BLaER1 treated with 17β-estradiol and CSF1 and Interleukin-3, amounts not matched to agents 10 nM and 100 nM (cell line): ENCODE measurements around the gene ANKRD13C.

ENCODE experiments used
- H3K27ac ChIP-seq, 11 experiments: shearing (Covaris generic); formaldehyde crosslinking; 2 replicates each; pipeline ENCODE4 v1.8.1; 2022
- H3K27me3 ChIP-seq, 11 experiments: shearing (Covaris generic); formaldehyde crosslinking; 2 replicates each; pipeline ENCODE4 v1.8.1; 2022
- H3K36me3 ChIP-seq, 11 experiments: shearing (Covaris generic); formaldehyde crosslinking; 2 replicates each; pipeline ENCODE4 v1.8.1; 2022
- H3K4me1 ChIP-seq, 10 experiments: shearing (Covaris generic); formaldehyde crosslinking; 2 replicates each; pipeline ENCODE4 v1.8.1; 2022
- H3K4me2 ChIP-seq, 11 experiments: shearing (Covaris generic); formaldehyde crosslinking; 2 replicates each; pipeline ENCODE4 v1.8.1; 2022
- H3K4me3 ChIP-seq, 10 experiments: shearing (Covaris generic); formaldehyde crosslinking; 2 replicates each; pipeline ENCODE4 v1.8.1; 2022
- H3K9ac ChIP-seq, 11 experiments: shearing (Covaris generic); formaldehyde crosslinking; 2 replicates each; pipeline ENCODE4 v1.8.1; 2022
- H3K9me3 ChIP-seq, 11 experiments: shearing (Covaris generic); formaldehyde crosslinking; replicated peaks in 1 of 11; 2 replicates each; pipeline ENCODE4 v1.8.1; 2022
- H4K20me1 ChIP-seq, 11 experiments: shearing (Covaris generic); formaldehyde crosslinking; 2 replicates each; pipeline ENCODE4 v1.8.1; 2022
- Cebpa-rat ChIP-seq, 11 experiments: shearing (Covaris generic); IDR thresholded peaks; 2 replicates each; pipeline ENCODE4 v1.8.1; 2022

The ANKRD13C gene

DNA sequence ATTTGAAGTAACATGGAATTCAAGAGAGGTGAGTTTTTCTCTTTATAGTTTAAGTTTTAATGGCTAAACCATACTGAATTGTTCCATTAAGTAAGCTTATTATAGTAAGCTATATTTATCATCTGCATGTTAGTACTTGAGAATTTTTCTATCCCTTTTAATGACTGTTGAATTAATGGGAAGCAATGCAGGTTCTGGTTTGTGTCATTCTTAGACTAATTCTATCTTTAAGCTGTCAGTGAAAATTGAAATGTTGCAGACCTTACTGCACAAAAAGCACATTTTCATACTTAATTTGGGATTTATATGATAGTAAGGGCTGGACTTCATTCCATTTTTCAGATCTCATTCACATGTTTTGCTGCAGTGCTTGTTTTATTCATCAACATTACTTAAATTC lies 107.4 kb downstream of the ANKRD13C start:
- H4K20me1 ChIP-seq = peaks cover 19 to 99% (median 88%) of the 10 kb centered on the region in 11 experiments; a peak in 21 of 22 replicates
- H3K36me3 ChIP-seq = peaks cover 98 to 100% (median 100%) of the 10 kb centered on the region in 11 experiments
- no peak overlapping the region for H3K4me3 ChIP-seq
- H3K9ac ChIP-seq = no peak overlapping the region
- H3K27me3 ChIP-seq = no peaks in the 10 kb centered on the region
- H3K4me2 ChIP-seq = no peak overlapping the region
- no peaks in the 10 kb centered on the region for H3K4me1 ChIP-seq
- H3K9me3 ChIP-seq = no peaks in the 10 kb centered on the region
- no peak for TF ChIP-seq Cebpa-rat (IDR thresholded peaks at IDR 0.05)
- no peak overlapping the region for H3K27ac ChIP-seq

DNA sequence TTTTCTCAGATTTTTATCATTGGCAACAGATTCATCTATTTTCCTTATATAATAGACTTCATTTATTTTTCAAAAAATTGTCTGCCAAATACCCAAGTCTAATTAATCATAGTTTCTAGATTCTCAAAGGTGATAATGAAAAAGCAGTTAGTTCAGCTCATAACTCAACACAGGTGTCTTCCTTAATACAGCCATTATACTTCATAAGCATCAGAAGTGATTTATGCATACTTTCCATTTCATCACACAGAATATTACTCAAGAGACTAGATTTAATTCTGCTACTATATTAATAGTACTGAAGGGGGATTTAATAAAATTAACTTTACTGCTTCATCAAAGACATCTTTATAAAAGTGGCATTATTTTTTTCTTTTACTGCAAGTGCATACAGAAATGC lies 114.6 kb downstream of the ANKRD13C start:
- no peak overlapping the region for H3K4me2 ChIP-seq
- no peaks in the 10 kb centered on the region for H3K4me1 ChIP-seq
- H3K4me3 ChIP-seq = no peak overlapping the region
- TF ChIP-seq Cebpa-rat (IDR thresholded peaks at IDR 0.05) = no peak
- no peak overlapping the region for H3K9ac ChIP-seq
- H3K27me3 ChIP-seq = no peaks in the 10 kb centered on the region
- peaks cover 98 to 100% (median 100%) of the 10 kb centered on the region in 11 experiments for H3K36me3 ChIP-seq
- H3K27ac ChIP-seq = no peak overlapping the region
- peaks cover 47 to 99% (median 91%) of the 10 kb centered on the region in 11 experiments; a peak in 21 of 22 replicates for H4K20me1 ChIP-seq
- H3K9me3 ChIP-seq = no peaks in the 10 kb centered on the region

DNA sequence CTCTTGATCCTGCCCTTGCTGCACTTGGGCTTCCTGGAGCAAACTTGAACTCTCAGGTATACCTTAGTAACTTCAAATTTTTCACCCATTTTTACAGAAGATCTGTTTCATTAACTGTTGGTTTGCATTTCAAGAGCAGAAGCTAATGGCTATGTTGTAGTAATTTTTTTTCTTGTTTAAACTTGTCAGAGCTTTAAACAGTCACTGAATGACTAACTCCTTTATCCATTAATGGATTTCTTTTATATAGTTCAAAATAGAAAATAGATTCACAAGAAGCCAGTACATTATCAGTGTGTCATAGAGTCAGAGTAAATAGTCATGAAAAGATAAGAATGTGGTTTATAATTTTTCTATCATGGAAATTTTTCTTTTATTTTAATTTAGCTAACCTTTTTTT lies 119.8 kb downstream of the ANKRD13C start:
- H3K4me3 ChIP-seq = no peak overlapping the region
- no peaks in the 10 kb centered on the region for H3K9me3 ChIP-seq
- H3K36me3 ChIP-seq = peaks cover 91 to 100% (median 99%) of the 10 kb centered on the region in 11 experiments
- H3K27ac ChIP-seq = no peak overlapping the region
- no peak overlapping the region for H3K4me2 ChIP-seq
- H3K9ac ChIP-seq = no peak overlapping the region
- H3K4me1 ChIP-seq = no peaks in the 10 kb centered on the region
- H3K27me3 ChIP-seq = no peaks in the 10 kb centered on the region
- H4K20me1 ChIP-seq = peaks cover 24 to 100% (median 90%) of the 10 kb centered on the region in 11 experiments
- TF ChIP-seq Cebpa-rat (IDR thresholded peaks at IDR 0.05) = no peak

DNA sequence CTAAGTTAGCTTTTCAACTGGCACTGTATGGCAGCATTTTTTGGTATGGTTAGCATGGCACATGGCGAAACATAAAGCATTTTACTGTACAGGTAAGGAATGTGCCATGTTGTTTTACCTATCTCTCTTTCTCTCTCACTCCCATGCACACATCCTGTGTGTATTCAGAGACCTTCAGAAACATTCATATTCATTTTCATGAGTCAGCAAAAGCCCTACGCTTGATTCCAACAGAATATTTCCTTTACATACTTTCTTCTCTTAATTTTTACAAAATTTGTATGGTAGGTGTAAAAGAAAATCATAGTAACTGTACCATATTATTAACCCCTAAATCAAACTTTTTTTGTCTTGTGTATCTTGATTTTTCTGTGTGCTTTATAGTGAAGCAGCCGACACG lies 123.0 kb downstream of the ANKRD13C start:
- H3K36me3 ChIP-seq = peaks cover 87 to 100% (median 99%) of the 10 kb centered on the region in 11 experiments
- no peak for TF ChIP-seq Cebpa-rat (IDR thresholded peaks at IDR 0.05)

DNA sequence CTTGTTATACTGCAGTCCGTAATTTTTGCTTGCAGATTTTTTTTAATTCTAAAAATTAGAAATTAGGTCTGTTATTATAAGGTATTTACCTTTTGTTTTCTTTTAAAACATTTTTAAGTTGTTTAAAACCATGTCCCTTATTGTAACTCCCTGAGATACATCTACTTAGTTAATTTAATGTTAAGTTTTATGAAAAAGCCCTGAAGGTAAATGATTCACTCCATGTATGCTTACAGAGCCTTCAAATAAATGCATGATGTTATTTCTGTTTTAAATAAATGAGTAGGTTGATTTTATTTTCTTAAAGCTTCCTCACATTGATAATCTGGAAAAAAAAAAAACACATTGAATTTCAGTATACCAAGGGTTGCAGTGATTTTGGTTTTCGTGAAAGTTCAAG lies 125.9 kb downstream of the ANKRD13C start:
- H3K4me3 ChIP-seq = no peak overlapping the region
- H3K27me3 ChIP-seq = no peaks in the 10 kb centered on the region
- H4K20me1 ChIP-seq = peaks cover 50 to 100% (median 97%) of the 10 kb centered on the region in 11 experiments
- peaks cover 4 to 20% (median 9%) of the 10 kb centered on the region in 10 experiments for H3K4me1 ChIP-seq
- no peak for TF ChIP-seq Cebpa-rat (IDR thresholded peaks at IDR 0.05)
- H3K9me3 ChIP-seq = no peaks in the 10 kb centered on the region
- H3K36me3 ChIP-seq = peaks cover 84 to 100% (median 98%) of the 10 kb centered on the region in 11 experiments
- H3K27ac ChIP-seq = no peak overlapping the region
- H3K9ac ChIP-seq = no peak overlapping the region
- no peak overlapping the region for H3K4me2 ChIP-seq

More for the DNA sequence above, 123.0 kb downstream of the ANKRD13C start:
- Histone ChIP-seq H3K4me1 (peaks cover 0 to 11% (median 0%) of the 10 kb centered on the region in 10 experiments; a peak in 5 of 20 replicates), H3K27ac (no peak overlapping the region; a peak in 1 of 22 replicates), H3K4me2 (no peak overlapping the region), H3K4me3 (no peak overlapping the region), H3K27me3 (no peaks in the 10 kb centered on the region), H3K9ac (no peak overlapping the region), H3K9me3 (no peaks in the 10 kb centered on the region), H4K20me1 (peaks cover 33 to 100% (median 92%) of the 10 kb centered on the region in 11 experiments)

DNA sequence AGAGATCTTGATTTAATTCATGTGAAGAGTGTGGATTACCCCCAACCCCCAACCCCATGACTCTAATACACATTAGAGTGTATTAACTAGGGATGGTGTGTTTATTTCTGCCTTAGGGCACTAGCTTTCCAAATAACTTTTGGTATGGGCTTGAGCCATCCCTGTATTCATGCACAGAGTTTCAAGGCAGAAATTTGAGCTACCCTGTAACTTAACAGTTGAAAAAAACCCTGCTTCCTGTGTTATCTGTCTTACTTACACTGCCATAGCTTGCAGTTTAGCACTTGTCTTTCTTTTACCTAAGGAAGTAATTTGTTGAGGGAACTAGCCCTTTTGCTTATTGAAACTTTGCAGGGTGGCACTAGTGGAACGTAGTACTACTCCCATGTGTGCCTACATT lies 127.1 kb downstream of the ANKRD13C start:
- peaks cover 12 to 32% (median 19%) of the 10 kb centered on the region in 10 experiments for H3K4me1 ChIP-seq
- peaks cover 60 to 100% (median 99%) of the 10 kb centered on the region in 11 experiments for H4K20me1 ChIP-seq

DNA sequence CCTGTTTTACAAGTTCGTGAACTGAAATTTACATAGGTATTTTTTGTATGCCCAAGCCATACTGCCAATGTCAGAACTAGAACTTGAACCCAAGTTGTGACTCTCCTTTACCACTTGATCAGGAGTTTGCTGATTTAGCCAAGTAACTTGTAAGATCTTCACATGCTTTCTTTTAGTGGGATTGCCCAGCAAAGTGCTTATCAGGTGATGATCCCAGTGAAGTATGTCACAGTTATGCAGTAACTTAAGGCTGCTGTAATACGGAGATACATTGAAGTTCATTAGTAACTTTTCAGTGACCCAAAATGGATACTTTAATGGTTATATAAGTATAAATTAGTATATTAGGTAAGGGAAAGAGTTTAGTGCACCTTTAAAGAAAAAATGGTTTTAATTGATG lies 129.6 kb downstream of the ANKRD13C start:
- Histone ChIP-seq H3K27me3 (no peaks in the 10 kb centered on the region), H3K36me3 (peaks cover 58 to 73% (median 68%) of the 10 kb centered on the region in 11 experiments), H3K9me3 (no peaks in the 10 kb centered on the region), H3K4me3 (no peak overlapping the region), H3K4me1 (peaks cover 20 to 42% (median 29%) of the 10 kb centered on the region in 10 experiments), H3K9ac (no peak overlapping the region), H3K27ac (no peak overlapping the region), H3K4me2 (0 out of 22 replicates have a peak overlapping the region, but pooled peaks of 1 of the 11 experiments have one; percentile 81), H4K20me1 (peaks cover 63 to 84% (median 78%) of the 10 kb centered on the region in 11 experiments)
- no peak for TF ChIP-seq Cebpa-rat (IDR thresholded peaks at IDR 0.05)

More for the DNA sequence above, 127.1 kb downstream of the ANKRD13C start:
- no peak for TF ChIP-seq Cebpa-rat (IDR thresholded peaks at IDR 0.05)
- Histone ChIP-seq H3K27me3 (no peaks in the 10 kb centered on the region), H3K4me3 (no peak overlapping the region), H3K9me3 (no peaks in the 10 kb centered on the region), H3K4me2 (no peak overlapping the region), H3K9ac (peak overlapping the region in 2 of 11 experiments; percentile 19 to 55; a peak in 1 of 22 replicates), H3K36me3 (peaks cover 78 to 98% (median 93%) of the 10 kb centered on the region in 11 experiments), H3K27ac (no peak overlapping the region)

DNA sequence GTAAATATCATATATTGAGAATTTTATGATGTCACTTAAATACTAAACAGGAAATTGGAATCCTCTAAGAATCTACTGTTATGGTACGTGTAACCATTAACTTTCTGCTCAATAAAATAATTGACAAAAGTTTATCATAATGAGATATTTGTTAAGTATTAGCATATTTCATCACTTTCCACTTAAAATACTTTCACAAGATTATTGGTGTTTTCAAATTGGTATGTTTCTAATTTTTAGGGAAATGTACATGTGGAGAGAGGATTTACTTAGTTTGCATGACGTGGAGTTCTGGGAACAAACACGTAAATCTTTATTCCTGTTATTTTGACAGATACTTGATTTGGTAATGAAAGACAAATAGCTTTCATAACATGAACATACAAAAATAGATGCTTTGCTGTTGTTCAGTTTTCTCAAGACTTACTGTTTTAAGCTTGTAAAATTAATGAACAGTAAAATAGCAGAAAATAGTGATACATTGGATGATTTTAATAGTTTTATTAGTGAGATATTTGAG lies 131.7 kb downstream of the ANKRD13C start:
- Histone ChIP-seq H3K9ac (peak overlapping the region; percentile 95 to 99 (median 96); a peak in 15 of 22 replicates), H3K4me1 (peaks cover 26 to 52% (median 33%) of the 10 kb centered on the region in 10 experiments), H3K4me3 (peak overlapping the region; percentile 72 to 86 (median 79); a peak in 18 of 20 replicates), H4K20me1 (peaks cover 51 to 89% (median 60%) of the 10 kb centered on the region in 11 experiments), H3K27ac (peak overlapping the region in 9 of 11 experiments; percentile 19 to 99 (median 96); a peak in 12 of 22 replicates), H3K9me3 (no peaks in the 10 kb centered on the region), H3K4me2 (peak overlapping the region; percentile 47 to 93 (median 81); a peak in 21 of 22 replicates), H3K27me3 (no peaks in the 10 kb centered on the region), H3K36me3 (peaks cover 43 to 56% (median 50%) of the 10 kb centered on the region in 11 experiments)
- no peak for TF ChIP-seq Cebpa-rat (IDR thresholded peaks at IDR 0.05)

DNA sequence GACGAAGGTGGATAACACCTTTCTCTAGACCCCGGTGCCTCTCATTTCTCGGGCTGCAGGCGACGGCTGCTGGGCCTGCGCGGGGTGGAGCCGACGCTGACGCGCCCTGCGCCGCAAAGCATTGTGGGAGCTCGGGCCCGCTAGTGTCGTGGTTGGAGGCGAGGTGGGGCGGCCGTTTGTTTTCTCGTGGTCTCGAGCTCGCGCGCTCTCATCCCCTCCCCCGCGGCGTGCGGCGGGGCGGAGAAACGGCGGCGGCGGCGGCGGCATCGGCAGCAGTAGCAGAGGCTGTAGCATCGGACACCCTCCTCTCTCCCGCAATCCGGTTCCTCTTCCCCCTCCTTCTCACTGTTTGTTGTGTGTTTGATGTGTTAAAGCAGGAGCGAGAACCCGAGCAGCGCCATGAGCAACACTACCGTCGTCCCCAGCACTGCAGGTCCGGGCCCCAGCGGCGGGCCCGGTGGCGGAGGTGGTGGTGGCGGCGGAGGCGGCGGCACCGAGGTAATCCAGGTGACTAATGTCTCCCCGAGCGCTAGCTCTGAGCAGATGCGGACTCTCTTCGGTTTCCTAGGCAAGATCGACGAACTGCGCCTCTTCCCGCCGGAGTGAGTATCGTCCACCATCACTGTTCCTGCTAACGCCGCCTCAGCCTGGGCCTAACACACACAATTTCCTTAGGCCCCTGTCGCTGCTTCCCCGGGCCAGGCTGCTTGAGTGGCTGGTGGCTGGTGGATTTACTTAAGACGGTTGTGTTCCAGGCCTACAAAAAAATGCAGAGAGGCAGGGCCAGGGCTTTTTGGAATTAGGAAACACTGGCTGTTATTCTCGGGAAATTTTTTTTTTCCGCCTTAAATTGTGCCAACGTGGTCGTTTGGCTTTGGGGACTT lies 133.0 kb downstream of the ANKRD13C start, which contains the start of gene SRSF11:
Gene SRSF11, plus strand, starts transcription at position 143 of the 884 bp plus-strand sequence. Its CDS starts 257 bp downstream, at position 400.
- Histone ChIP-seq H3K4me1 (peaks cover 26 to 41% (median 33%) of the 10 kb centered on the region in 10 experiments), H3K9ac (peak within 1 kb of the TSS; percentile 95 to 99 (median 96)), H3K27ac (peak within 1 kb of the TSS; percentile 93 to 99 (median 96)), H3K9me3 (no peaks in the 10 kb centered on the region), H3K36me3 (peaks cover 36 to 54% (median 49%) of the 10 kb centered on the region in 11 experiments), H3K27me3 (no peaks in the 10 kb centered on the region), H3K4me3 (peak within 1 kb of the TSS; percentile 72 to 86 (median 79)), H4K20me1 (peaks cover 42 to 87% (median 59%) of the 10 kb centered on the region in 11 experiments), H3K4me2 (peak within 1 kb of the TSS; percentile 71 to 93 (median 81))
- TF ChIP-seq Cebpa-rat (IDR thresholded peaks at IDR 0.05) = no peak
